Ishikawa (cell line): ENCODE measurements around the gene KIAA1755.
A peak's percentile ranks its signal among the peaks of the same experiment; 100 is the strongest.

Experiments
- CEBPB ChIP-seq: IDR thresholded peaks from 2 replicates; pipeline ENCODE4 v1.6.1; 2012
- CREB1 ChIP-seq: IDR thresholded peaks from 2 replicates; pipeline ENCODE4 v1.6.1; 2012; ENCODE audit warnings: low read depth
- EGR1 ChIP-seq: IDR thresholded peaks from 2 replicates; pipeline ENCODE4 v1.6.1; 2012
- EP300 ChIP-seq: IDR thresholded peaks from 2 replicates; pipeline ENCODE4 v1.6.1; 2012; ENCODE audit warnings: borderline replicate concordance
- FOXM1 ChIP-seq: IDR thresholded peaks from 2 replicates; pipeline ENCODE4 v1.6.1; 2012; ENCODE audit warnings: low read depth, borderline replicate concordance
- MAX ChIP-seq: IDR thresholded peaks from 2 replicates; pipeline ENCODE4 v1.6.1; 2012
- NFIC ChIP-seq: IDR thresholded peaks from 2 replicates; pipeline ENCODE4 v1.6.1; 2012
- RAD21 ChIP-seq: IDR thresholded peaks from 2 replicates; pipeline ENCODE4 v1.6.1; 2012; ENCODE audit warnings: low read depth
- TAF1 ChIP-seq: IDR thresholded peaks from 2 replicates; pipeline ENCODE4 v1.6.1; 2012; ENCODE audit warnings: low read depth, mild to moderate bottlenecking
- TCF12 ChIP-seq: IDR thresholded peaks from 2 replicates; pipeline ENCODE4 v1.6.1; 2012; ENCODE audit warnings: low read depth
- TEAD4 ChIP-seq: IDR thresholded peaks from 2 replicates; pipeline ENCODE4 v1.6.1; 2012
- USF1 ChIP-seq: IDR thresholded peaks from 2 replicates; pipeline ENCODE4 v1.6.1; 2012
- YY1 ChIP-seq: IDR thresholded peaks from 2 replicates; pipeline ENCODE4 v1.6.1; 2012; ENCODE audit warnings: low read depth
- ZBTB7A ChIP-seq: IDR thresholded peaks from 2 replicates; pipeline ENCODE4 v1.6.1; 2012; ENCODE audit warnings: low read depth
- TF ChIP-seq, protein P1 (sequence below): IDR thresholded peaks from 2 replicates; pipeline ENCODE4 v1.6.1; 2012; ENCODE audit warnings: low read depth, mild to moderate bottlenecking

KIAA1755 gene

DNA sequence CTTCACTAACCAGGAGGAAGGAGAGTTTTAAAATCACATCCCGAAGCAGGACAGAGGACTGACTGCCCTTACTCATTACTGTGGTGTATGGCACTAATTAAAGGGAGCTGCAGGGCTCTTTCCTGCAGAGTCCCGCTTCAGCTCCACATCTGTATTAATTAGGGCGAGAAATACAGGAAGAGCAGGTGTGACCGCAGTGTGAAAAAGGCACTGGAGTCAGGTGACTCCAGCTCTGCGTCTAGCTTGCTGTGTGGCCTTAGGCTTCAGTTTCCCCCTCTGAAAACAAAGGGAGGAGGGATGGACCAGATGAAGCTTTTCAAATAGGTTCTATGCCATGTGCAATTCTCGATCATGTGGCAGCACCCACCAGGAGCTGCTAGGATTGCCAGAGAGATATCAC lies 34.0 kb downstream of the KIAA1755 start:
- TF ChIP-seq YY1 (no peak), MAX (0 out of 2 replicates have a peak, but pooled peaks have one; percentile 25), CEBPB (no peak), TAF1 (no peak), USF1 (peak; percentile 55)

DNA sequence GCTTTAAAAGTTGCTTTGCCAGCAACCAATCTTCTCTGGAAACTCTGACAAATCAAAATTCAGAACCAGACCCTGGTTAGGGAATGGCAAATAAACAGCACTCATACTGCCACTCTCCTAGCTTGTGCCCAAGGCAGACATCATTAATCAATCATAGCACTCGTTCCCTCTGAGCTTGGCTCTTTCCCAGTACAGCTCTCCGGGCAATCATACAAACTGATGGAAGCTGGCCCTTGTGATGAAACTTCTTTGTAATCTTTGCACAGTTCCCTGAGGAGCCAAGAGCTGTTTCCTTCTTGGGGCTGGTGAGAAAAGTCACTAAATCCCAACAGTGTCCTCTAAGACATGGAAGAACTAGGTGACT lies 34.7 kb downstream of the KIAA1755 start:
- TF ChIP-seq, protein P1, sequence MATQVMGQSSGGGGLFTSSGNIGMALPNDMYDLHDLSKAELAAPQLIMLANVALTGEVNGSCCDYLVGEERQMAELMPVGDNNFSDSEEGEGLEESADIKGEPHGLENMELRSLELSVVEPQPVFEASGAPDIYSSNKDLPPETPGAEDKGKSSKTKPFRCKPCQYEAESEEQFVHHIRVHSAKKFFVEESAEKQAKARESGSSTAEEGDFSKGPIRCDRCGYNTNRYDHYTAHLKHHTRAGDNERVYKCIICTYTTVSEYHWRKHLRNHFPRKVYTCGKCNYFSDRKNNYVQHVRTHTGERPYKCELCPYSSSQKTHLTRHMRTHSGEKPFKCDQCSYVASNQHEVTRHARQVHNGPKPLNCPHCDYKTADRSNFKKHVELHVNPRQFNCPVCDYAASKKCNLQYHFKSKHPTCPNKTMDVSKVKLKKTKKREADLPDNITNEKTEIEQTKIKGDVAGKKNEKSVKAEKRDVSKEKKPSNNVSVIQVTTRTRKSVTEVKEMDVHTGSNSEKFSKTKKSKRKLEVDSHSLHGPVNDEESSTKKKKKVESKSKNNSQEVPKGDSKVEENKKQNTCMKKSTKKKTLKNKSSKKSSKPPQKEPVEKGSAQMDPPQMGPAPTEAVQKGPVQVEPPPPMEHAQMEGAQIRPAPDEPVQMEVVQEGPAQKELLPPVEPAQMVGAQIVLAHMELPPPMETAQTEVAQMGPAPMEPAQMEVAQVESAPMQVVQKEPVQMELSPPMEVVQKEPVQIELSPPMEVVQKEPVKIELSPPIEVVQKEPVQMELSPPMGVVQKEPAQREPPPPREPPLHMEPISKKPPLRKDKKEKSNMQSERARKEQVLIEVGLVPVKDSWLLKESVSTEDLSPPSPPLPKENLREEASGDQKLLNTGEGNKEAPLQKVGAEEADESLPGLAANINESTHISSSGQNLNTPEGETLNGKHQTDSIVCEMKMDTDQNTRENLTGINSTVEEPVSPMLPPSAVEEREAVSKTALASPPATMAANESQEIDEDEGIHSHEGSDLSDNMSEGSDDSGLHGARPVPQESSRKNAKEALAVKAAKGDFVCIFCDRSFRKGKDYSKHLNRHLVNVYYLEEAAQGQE: no peak
- no peak for TF ChIP-seq EP300

- TF ChIP-seq CREB1 (no peak), MAX (no peak), ZBTB7A (no peak), TCF12 (no peak), NFIC (no peak), RAD21 (no peak), TAF1 (no peak), YY1 (no peak), CEBPB (no peak)
Observed at GRCh38 chr20:38225240-38225899, 35.2 kb downstream of the KIAA1755 start.

DNA sequence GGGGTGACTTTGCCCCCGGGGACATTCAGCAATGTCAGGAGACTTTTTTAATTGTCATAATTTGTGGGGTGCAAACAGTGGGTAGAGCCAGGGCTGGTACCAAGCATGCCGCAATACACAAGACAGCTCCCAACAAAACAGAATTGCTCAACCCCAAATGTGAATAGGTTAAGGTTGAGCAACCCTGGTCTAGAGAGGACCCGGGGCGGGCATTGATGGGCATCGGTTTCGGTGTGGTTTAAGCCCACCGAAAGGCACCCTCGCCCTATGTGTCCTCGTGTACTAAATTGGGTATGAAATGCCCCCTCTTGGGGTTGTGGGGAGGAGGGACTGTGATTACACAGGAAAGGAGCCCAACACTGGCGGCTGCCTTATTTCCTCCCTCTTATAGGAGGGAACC lies 36.0 kb downstream of the KIAA1755 start:
- TF ChIP-seq MAX (no peak), NFIC (no peak), TCF12 (no peak), USF1 (no peak), EP300 (no peak), ZBTB7A (no peak)
- TF ChIP-seq, protein P1: no peak

- TF ChIP-seq YY1 (no peak), USF1 (no peak), RAD21 (no peak), NFIC (no peak), EP300 (no peak), CEBPB (no peak), MAX (no peak), TEAD4 (no peak), ZBTB7A (no peak), TCF12 (no peak), EGR1 (no peak), TAF1 (no peak), FOXM1 (no peak), CREB1 (no peak)
- TF ChIP-seq, protein P1: no peak
Observed at GRCh38 chr20:38223743-38224100, 36.8 kb downstream of the KIAA1755 start.
